ENCODE measurements around the gene GRIA3. TPM values are rescaled to one million over a fixed set of nuclear protein-coding genes. Genes with fewer than 3 reads are reported as not detected.

The GRIA3 gene
- total RNA-seq, 1 donor from 2014 or later = 4.4 TPM

DNA sequence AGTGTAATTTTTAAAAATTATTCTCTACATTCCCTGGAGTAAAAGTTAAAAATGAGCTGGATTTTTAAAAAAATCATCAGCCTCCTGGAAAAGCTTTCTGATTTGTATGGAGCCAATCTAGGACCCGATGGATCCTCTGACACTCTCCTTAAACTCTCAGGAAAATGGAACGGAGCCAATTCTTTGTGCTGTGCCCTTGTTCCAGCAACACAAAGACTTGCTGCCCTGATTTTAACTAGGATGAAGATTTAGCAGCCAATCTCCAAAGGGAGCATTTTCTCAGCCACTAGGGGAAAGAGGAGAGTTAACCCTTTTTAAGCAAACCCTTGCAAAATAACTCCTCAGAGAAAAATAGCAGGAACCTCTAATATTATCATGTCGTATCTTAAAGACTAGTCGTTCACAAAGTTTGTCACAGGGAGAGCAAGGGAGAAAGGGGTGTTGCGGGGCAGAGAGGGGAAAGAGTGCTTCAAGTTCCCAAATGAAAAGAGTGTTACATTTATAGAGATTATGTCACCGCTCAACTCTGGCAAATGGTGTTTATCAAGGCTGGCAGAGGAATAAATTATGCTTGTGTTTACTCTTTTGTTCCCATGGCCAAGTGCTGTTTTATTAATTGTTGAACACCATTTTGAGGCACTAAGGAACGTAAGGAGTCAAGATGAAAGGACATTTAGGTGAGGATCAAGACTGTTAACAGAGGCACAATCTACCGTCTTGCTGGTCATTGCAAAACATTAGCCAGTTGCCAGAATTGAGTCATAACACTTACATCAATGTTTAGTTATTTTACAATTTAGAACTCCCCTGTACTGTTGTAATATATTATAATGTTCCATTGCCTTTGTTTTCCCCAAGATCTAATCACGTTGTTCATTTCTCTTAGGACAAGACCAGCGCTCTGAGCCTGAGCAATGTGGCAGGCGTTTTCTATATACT, 298.1 kb downstream of the GRIA3 start:
- no peaks in the 10 kb centered on the region for H3K36me3 ChIP-seq

DNA sequence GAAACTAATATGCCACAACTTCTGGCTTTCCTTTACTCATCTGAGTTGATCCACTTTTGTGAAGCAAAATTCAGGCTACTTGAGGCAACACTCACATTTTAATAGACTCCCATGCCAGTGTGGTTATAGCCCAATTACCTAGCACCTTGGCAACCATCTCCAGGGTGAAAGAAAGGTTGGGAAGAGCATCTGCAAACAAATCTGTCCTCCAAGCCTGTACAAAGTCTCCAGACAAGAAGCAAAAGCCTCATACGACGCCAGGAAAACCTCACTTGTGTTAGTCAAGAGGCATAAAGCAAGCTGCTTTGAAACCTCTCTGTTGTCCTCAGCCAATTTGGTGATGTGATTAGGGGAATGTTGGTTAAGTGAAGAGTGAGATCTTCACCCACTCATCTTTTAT, 302.2 kb downstream of the GRIA3 start:
- TF ChIP-seq POLR2AphosphoS5 (IDR thresholded peaks at IDR 0.05; ENCODE audit: insufficient read depth in 1 of 2, low read depth in 1 of 2) = no peak
- TF ChIP-seq, protein P1, sequence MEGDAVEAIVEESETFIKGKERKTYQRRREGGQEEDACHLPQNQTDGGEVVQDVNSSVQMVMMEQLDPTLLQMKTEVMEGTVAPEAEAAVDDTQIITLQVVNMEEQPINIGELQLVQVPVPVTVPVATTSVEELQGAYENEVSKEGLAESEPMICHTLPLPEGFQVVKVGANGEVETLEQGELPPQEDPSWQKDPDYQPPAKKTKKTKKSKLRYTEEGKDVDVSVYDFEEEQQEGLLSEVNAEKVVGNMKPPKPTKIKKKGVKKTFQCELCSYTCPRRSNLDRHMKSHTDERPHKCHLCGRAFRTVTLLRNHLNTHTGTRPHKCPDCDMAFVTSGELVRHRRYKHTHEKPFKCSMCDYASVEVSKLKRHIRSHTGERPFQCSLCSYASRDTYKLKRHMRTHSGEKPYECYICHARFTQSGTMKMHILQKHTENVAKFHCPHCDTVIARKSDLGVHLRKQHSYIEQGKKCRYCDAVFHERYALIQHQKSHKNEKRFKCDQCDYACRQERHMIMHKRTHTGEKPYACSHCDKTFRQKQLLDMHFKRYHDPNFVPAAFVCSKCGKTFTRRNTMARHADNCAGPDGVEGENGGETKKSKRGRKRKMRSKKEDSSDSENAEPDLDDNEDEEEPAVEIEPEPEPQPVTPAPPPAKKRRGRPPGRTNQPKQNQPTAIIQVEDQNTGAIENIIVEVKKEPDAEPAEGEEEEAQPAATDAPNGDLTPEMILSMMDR (IDR thresholded peaks at IDR 0.05) = no peak
- TF ChIP-seq POLR2A (IDR thresholded peaks at IDR 0.05) = no peak
- no peaks in the 10 kb centered on the region for H3K27me3 ChIP-seq
- intact Hi-C loops (cut with DNase I) = no loop called here

More for the DNA sequence above, 298.1 kb downstream of the GRIA3 start:
- no peaks in the 10 kb centered on the region for H3K4me1 ChIP-seq
- intact Hi-C loops (cut with DNase I) = no loop called here
- no peak overlapping the region for H3K27ac ChIP-seq
- no peaks in the 10 kb centered on the region for H3K9me3 ChIP-seq
- no peak for DNase-seq (ENCODE audit: extremely low spot score in 2 of 2)
- TF ChIP-seq POLR2AphosphoS5 (IDR thresholded peaks at IDR 0.05; ENCODE audit: insufficient read depth in 1 of 2, low read depth in 1 of 2) = peak in 1 of 2 donors; percentile 12
- TF ChIP-seq, protein P1 (IDR thresholded peaks at IDR 0.05) = no peak
- no peak overlapping the region for H3K4me3 ChIP-seq
- H3K27me3 ChIP-seq = no peaks in the 10 kb centered on the region

DNA sequence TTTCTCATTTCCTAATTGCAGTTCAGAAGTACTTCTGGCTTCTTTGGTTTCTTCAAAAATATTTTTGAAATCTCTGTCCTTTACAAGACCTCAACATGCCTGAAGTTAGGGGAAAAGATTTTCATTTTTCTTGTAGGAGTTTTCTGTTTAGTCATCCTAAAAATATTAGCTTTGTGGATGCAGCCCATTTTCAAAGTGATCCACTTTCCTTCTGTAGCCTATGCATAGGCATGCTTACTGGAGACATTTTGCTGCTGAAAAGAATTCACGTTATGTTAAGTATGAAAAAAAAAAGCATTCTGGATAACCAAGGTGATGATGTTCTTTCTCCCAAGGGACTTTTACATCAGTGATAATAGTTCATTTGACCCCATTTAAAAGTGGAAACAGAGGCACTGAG, 303.2 kb downstream of the GRIA3 start:
- no peak for TF ChIP-seq POLR2AphosphoS5 (IDR thresholded peaks at IDR 0.05; ENCODE audit: insufficient read depth in 1 of 2, low read depth in 1 of 2)
- TF ChIP-seq POLR2A (IDR thresholded peaks at IDR 0.05) = no peak
- TF ChIP-seq, protein P1 (IDR thresholded peaks at IDR 0.05) = no peak
- DNase-seq (ENCODE audit: extremely low spot score in 2 of 2) = no peak

More for the DNA sequence above, 302.2 kb downstream of the GRIA3 start:
- H3K9me3 ChIP-seq = no peaks in the 10 kb centered on the region
- H3K4me3 ChIP-seq = no peak overlapping the region
- H3K4me1 ChIP-seq = no peaks in the 10 kb centered on the region
- DNase-seq (ENCODE audit: extremely low spot score in 2 of 2) = no peak
- no peaks in the 10 kb centered on the region for H3K36me3 ChIP-seq
- H3K27ac ChIP-seq = no peak overlapping the region

DNA sequence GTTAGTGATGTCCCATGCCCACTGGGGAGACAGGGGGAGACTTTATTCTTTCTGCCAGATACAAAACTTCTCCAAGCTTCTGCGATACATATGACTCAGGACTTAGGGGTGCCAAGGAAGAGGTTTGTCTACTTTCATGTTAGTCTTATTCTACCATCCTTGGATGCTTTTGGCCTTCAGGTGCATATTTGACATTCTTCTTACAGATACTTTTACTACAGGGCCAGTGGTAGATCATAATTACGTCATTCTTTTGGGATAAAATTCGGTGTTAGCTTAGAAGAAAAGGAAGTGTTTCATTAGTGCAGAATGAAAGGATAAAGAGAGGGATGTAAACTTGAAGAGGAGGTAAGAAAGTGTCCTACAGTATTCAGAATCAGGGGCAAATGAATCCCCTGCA, 303.6 kb downstream of the GRIA3 start:
- DNase-seq (ENCODE audit: extremely low spot score in 2 of 2) = no peak
- TF ChIP-seq POLR2AphosphoS5 (IDR thresholded peaks at IDR 0.05; ENCODE audit: insufficient read depth in 1 of 2, low read depth in 1 of 2) (no peak), POLR2A (IDR thresholded peaks at IDR 0.05) (no peak)
- TF ChIP-seq, protein P1 (IDR thresholded peaks at IDR 0.05) = no peak
- Histone ChIP-seq H3K4me1 (no peaks in the 10 kb centered on the region), H3K9me3 (no peaks in the 10 kb centered on the region), H3K4me3 (no peak overlapping the region), H3K27ac (no peak overlapping the region), H3K36me3 (no peaks in the 10 kb centered on the region), H3K27me3 (no peaks in the 10 kb centered on the region)
- intact Hi-C loops (cut with DNase I) = no loop called here

More for the DNA sequence above, 303.2 kb downstream of the GRIA3 start:
- H3K27me3 ChIP-seq = no peaks in the 10 kb centered on the region
- no peak overlapping the region for H3K27ac ChIP-seq
- no peaks in the 10 kb centered on the region for H3K9me3 ChIP-seq
- intact Hi-C loops (cut with DNase I) = no loop called here
- H3K4me3 ChIP-seq = no peak overlapping the region
- no peaks in the 10 kb centered on the region for H3K36me3 ChIP-seq
- no peaks in the 10 kb centered on the region for H3K4me1 ChIP-seq

DNA sequence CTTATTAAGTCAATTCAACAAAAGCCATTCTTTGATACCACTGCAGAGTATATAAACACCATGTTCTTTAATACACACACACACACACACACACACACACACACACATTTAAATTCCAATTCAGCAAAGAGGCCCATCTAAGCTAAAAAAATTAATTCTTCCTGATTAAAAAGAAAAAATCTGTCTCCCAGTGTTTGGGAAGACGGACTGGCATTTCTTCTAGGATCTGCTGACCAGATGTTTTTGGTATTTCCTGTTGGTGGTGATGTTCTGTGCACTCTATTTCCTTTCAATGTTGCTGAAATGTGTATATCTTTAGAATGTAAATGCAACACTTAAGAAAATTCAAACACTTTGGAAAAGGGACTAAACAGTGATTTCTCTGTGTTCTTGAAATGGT, 304.9 kb downstream of the GRIA3 start:
- DNase-seq (ENCODE audit: extremely low spot score in 2 of 2) = no peak
- H3K4me1 ChIP-seq = no peaks in the 10 kb centered on the region
- no peak overlapping the region for H3K4me3 ChIP-seq
- intact Hi-C loops (cut with DNase I) = no loop called here
- TF ChIP-seq, protein P1 (IDR thresholded peaks at IDR 0.05) = no peak
- TF ChIP-seq POLR2AphosphoS5 (IDR thresholded peaks at IDR 0.05; ENCODE audit: insufficient read depth in 1 of 2, low read depth in 1 of 2) (no peak), POLR2A (IDR thresholded peaks at IDR 0.05) (no peak)
- H3K27me3 ChIP-seq = no peaks in the 10 kb centered on the region
- H3K27ac ChIP-seq = no peak overlapping the region
- no peaks in the 10 kb centered on the region for H3K9me3 ChIP-seq
- H3K36me3 ChIP-seq = no peaks in the 10 kb centered on the region
